Endothelial cell of umbilical vein (primary cell): Measurements from ENCODE around the gene TRIM67. TPM values are rescaled to one million over a fixed set of nuclear protein-coding genes. Genes with fewer than 3 reads are reported as not detected.

ENCODE experiments used
- BruUV-seq: library from RNA; stranded (reverse); fragments of 400-500 nt; replicated peaks from 2 replicates; lab custom pipeline; 2021; lab: Mats Ljungman, UMichigan
- CTCF ChIA-PET: fragments of 300-600, 350-600 bp; sonication (Branson Sonifier 250); formaldehyde crosslinking; loops from one replicate; lab custom pipeline; 2021; ENCODE audit warnings: antibody characterized with exemption, inconsistent platforms; lab: Charles Lee
- POLR2A ChIA-PET: fragments of 300-600, 350-600 bp; sonication (Branson Sonifier 250); formaldehyde crosslinking; loops from one replicate; lab custom pipeline; 2021; ENCODE audit warnings: antibody characterized with exemption, inconsistent platforms; lab: Charles Lee
- DNase-seq: peaks from one replicate; pipeline ENCODE4 v3.0.0-alpha.2; 2011; ENCODE audit warnings: low read depth, low spot score
- FAIRE-seq: peaks from 2 replicates; lab custom pipeline; 2011; peaks lifted over from hg19 to GRCh38; lab: Jason Lieb, UNC
- H2AFZ ChIP-seq: 2 replicates; pipeline ENCODE4 v1.6.0; 2012; ENCODE audit warnings: low read depth, low read length, control low read depth, inconsistent platforms
- H3K27ac ChIP-seq: 2 replicates; pipeline ENCODE4 v1.5.1; 2011; ENCODE audit warnings: low read depth, mild to moderate bottlenecking, control low read depth, low read length, moderate library complexity; ENCODE audit not compliant: insufficient read depth
- H3K27me3 ChIP-seq, 2 experiments: 2 replicates each; pipeline versions ENCODE4 v1.6.0 to v1.6.1; 2011; ENCODE audit warnings: low read length in 2 of 2, mixed read lengths in 1 of 2; ENCODE audit not compliant: control insufficient read depth in 2 of 2, insufficient read depth in 2 of 2
- H3K36me3 ChIP-seq, 2 experiments: 2 replicates in 1 of 2; 3 replicates in 1 of 2; pipeline ENCODE4 v1.5.1; 2011; ENCODE audit warnings: low read length in 2 of 2, mild to moderate bottlenecking in 1 of 2, moderate library complexity in 1 of 2; ENCODE audit not compliant: control insufficient read depth in 2 of 2, insufficient read depth in 2 of 2; ENCODE audit errors: extremely low read depth in 1 of 2
- H3K4me1 ChIP-seq: 3 replicates; pipeline ENCODE4 v1.5.1; 2011; ENCODE audit warnings: mild to moderate bottlenecking, low read length; ENCODE audit not compliant: control insufficient read depth, insufficient read depth; ENCODE audit errors: extremely low read depth
- H3K4me2 ChIP-seq: 2 replicates; pipeline ENCODE4 v1.6.1; 2011; ENCODE audit warnings: low read length, control low read depth, mixed read lengths; ENCODE audit not compliant: insufficient read depth
- H3K4me3 ChIP-seq, 3 experiments: fragments of 200-600 bp in 1 of 3; sonication (generic), shearing (Covaris generic) in 1 of 3; replicated peaks in 1 of 3; 2 replicates each; pipeline ENCODE4 v1.5.1; 2011 to 2016; ENCODE audit warnings: control low read depth in 3 of 3, low read length in 3 of 3, mild to moderate bottlenecking in 2 of 3, inconsistent platforms in 1 of 3, low read depth in 1 of 3, moderate library complexity in 1 of 3; ENCODE audit not compliant: insufficient read depth in 1 of 3
- H3K79me2 ChIP-seq: 2 replicates; pipeline ENCODE4 v1.6.0; 2012; ENCODE audit warnings: low read length, inconsistent platforms; ENCODE audit not compliant: control insufficient read depth, insufficient read depth
- H3K9ac ChIP-seq: replicated peaks from 2 replicates; pipeline ENCODE3; 2011; ENCODE audit warnings: low read length, control low read depth; ENCODE audit not compliant: insufficient read depth; ENCODE audit errors: extremely low read depth
- H3K9me1 ChIP-seq: replicated peaks from 3 replicates; pipeline ENCODE4 v1.6.0; 2011; ENCODE audit warnings: mild to moderate bottlenecking, low read length; ENCODE audit not compliant: control insufficient read depth, insufficient read depth; ENCODE audit errors: extremely low read depth
- H3K9me3 ChIP-seq: replicated peaks from 2 replicates; pipeline ENCODE4 v1.5.1; 2012; ENCODE audit warnings: low read length, inconsistent platforms; ENCODE audit not compliant: control insufficient read depth, insufficient read depth
- H4K20me1 ChIP-seq: replicated peaks from 2 replicates; pipeline ENCODE3; 2011; ENCODE audit warnings: mild to moderate bottlenecking, low read length; ENCODE audit not compliant: control insufficient read depth, insufficient read depth; ENCODE audit errors: extremely low read depth
- CTCF ChIP-seq, 2 donors: IDR thresholded peaks; 1 replicate in 1 of 2; 2 replicates in 1 of 2; pipeline ENCODE4 v1.5.1; 2011; ENCODE audit warnings: low read length in 2 of 2, mild to moderate bottlenecking in 2 of 2, moderate library complexity in 2 of 2, control low read depth in 1 of 2, inconsistent platforms in 1 of 2, low read depth in 1 of 2; ENCODE audit not compliant: insufficient read depth in 1 of 2; ENCODE audit errors: extremely low read depth in 1 of 2
- EZH2 ChIP-seq: IDR thresholded peaks from 2 replicates; pipeline ENCODE4 v1.6.1; 2012; ENCODE audit warnings: borderline replicate concordance, low read depth, mild to moderate bottlenecking, moderate library complexity, low read length, inconsistent platforms; ENCODE audit not compliant: severe bottlenecking
- FOS ChIP-seq: IDR thresholded peaks from 2 replicates; pipeline ENCODE4 v1.6.1; 2011; ENCODE audit warnings: mild to moderate bottlenecking, low read length, moderate library complexity, borderline replicate concordance; ENCODE audit not compliant: insufficient read depth
- GATA2 ChIP-seq: IDR thresholded peaks from 2 replicates; pipeline ENCODE4 v1.7.0; 2011; ENCODE audit warnings: low read depth, mild to moderate bottlenecking, moderate library complexity, mixed read lengths, low read length; ENCODE audit not compliant: insufficient read length, insufficient read depth
- MAX ChIP-seq: IDR thresholded peaks from 2 replicates; pipeline ENCODE4 v1.6.1; 2011; ENCODE audit not compliant: insufficient read depth, insufficient read length
- MYC ChIP-seq: IDR thresholded peaks from one replicate; pipeline ENCODE4 v1.6.1; 2011; ENCODE audit warnings: mild to moderate bottlenecking, low read depth, low read length
- POLR2A ChIP-seq: IDR thresholded peaks from 2 replicates; pipeline ENCODE4 v1.6.1; 2012; ENCODE audit warnings: low read depth, mild to moderate bottlenecking, control low read depth, low read length
- POLR2AphosphoS5 ChIP-seq: IDR thresholded peaks from 2 replicates; pipeline ENCODE4 v1.6.1; 2012; ENCODE audit warnings: low read depth, mild to moderate bottlenecking, control low read depth, low read length, moderate library complexity; ENCODE audit not compliant: insufficient read depth
- dilution Hi-C: fragments of 300-500 bp; cut with MboI; formaldehyde crosslinking; loops from one replicate; pipeline ENCODE4 v1.15.0; 2019; ENCODE audit warnings: low sequenced_read_pairs; ENCODE audit not compliant: extremely low pct_ligation_motif_present
- intact Hi-C: fragments of 100-400 bp; cut with micrococcal nuclease; formaldehyde crosslinking; loops from one replicate; pipeline ENCODE4 v1.10.0; 2022
- polyA plus RNA-seq, 4 experiments: library from polyadenylated mRNA; depleted of rRNA in 3 of 4; stranded (reverse) in 3 of 4; unstranded in 1 of 4; fragments of >200 nt; gene quantifications; 2 replicates each; pipeline versions ENCODE4 v1.2.1 to v1.2.3, GENCODE V29; 2011 to 2012; ENCODE audit warnings: missing spikeins in 1 of 4
- total RNA-seq: library from RNA; stranded (reverse); gene quantifications from 2 replicates; pipeline ENCODE4 v1.2.3, GENCODE V29; 2021

Gene TRIM67
- total and polyA plus RNA-seq, 2 donors (not counting 3 experiments of a cell fraction or from before 2014, with no cell fraction given): not detected

- H4K20me1 ChIP-seq: no peaks in the 10 kb centered on the region
- ChIA-PET POLR2A (no interaction called here), CTCF (no interaction called here)
- no peaks in the 10 kb centered on the region for H3K4me1 ChIP-seq
- no peaks in the 10 kb centered on the region for H3K36me3 ChIP-seq
- H3K9ac ChIP-seq: no peak overlapping the region
- TF ChIP-seq MAX (no peak), EZH2 (no peak), GATA2 (no peak), CTCF (IDR thresholded peaks at IDR 0.05; ENCODE audit: extremely low read depth in 1 of 2, insufficient read depth in 1 of 2, low read depth in 1 of 2, low read length in 2 of 2) (no peak), POLR2AphosphoS5 (no peak), POLR2A (no peak), MYC (no peak), FOS (no peak)
- DNase-seq (no peak), FAIRE-seq (no peak)
- dilution Hi-C loops: no loop called here
- no peaks in the 10 kb centered on the region for H3K9me1 ChIP-seq
- no peaks in the 10 kb centered on the region for H3K79me2 ChIP-seq
- intact Hi-C loops: no loop called here
- no peak overlapping the region for H3K27ac ChIP-seq
- H3K4me2 ChIP-seq: no peak overlapping the region
- no peak overlapping the region for H3K4me3 ChIP-seq
- H2AFZ ChIP-seq: no peak overlapping the region
- no peaks in the 10 kb centered on the region for H3K9me3 ChIP-seq
- no peaks in the 10 kb centered on the region for H3K27me3 ChIP-seq
- BruUV-seq: no TSS peak
These were observed 39.6 kb downstream of the TRIM67 start for GRCh38 chr1:231201375-231201978.
